K562 (cell line): ENCODE measurements around the gene METRN. TPM values are rescaled to one million over a fixed set of nuclear protein-coding genes. Genes with fewer than 3 reads are reported as not detected.
A peak's percentile ranks its signal among the peaks of the same experiment; 100 is the strongest.

Experiments used
- ATAC-seq: fragments of 200-7000 bp; cut with Tn5 transposase; 3 replicates; pipeline ENCODE4 v1.9.1; 2020; ENCODE audit warnings: moderate library complexity
- BruUV-seq: library from RNA; stranded (reverse); fragments of 400-500 nt; replicated peaks from 2 replicates; lab custom pipeline; 2021; lab: Mats Ljungman, UMichigan
- CTCF ChIA-PET: fragments of 300-600 bp; formaldehyde crosslinking; extraction: SDS; loops from one replicate; lab custom pipeline; 2021; ENCODE audit warnings: low intra/inter-chr PET ratio; lab: Yijun Ruan, JAX
- POLR2A ChIA-PET: fragments of 300-600, 350-650 bp; sonication (Branson Sonifier 250); formaldehyde crosslinking; extraction: SDS; loops from one replicate; lab custom pipeline; 2021; ENCODE audit warnings: antibody characterized with exemption, inconsistent platforms; lab: Yijun Ruan, JAX
- DNase-seq, 4 experiments: peaks; one replicate each; pipeline versions ENCODE4 v3.0.0 to v3.0.0-alpha.2; 2011 to 2018; ENCODE audit warnings: low spot score in 3 of 4, mixed read lengths in 3 of 4; ENCODE audit errors: extremely low read depth in 1 of 4
- FAIRE-seq: peaks from 2 replicates; lab custom pipeline; 2011; peaks lifted over from hg19 to GRCh38; lab: Jason Lieb, UNC
- H2AFZ ChIP-seq: 2 replicates; pipeline ENCODE4 v1.6.0; 2011; ENCODE audit warnings: low read depth, low read length, control low read depth, inconsistent platforms
- H3K27ac ChIP-seq: fragments of 200-600 bp; 3 replicates; pipeline ENCODE4 v1.8.0; 2011; ENCODE audit warnings: low read depth, mild to moderate bottlenecking, control low read depth, inconsistent platforms, low read length, moderate library complexity, mixed read lengths; ENCODE audit errors: extremely low read depth
- H3K27me3 ChIP-seq, 2 experiments: fragments of 300-600 bp in 1 of 2; 2 replicates in 1 of 2; 3 replicates in 1 of 2; pipeline versions ENCODE4 v1.6.0 to v1.8.0; 2011; ENCODE audit warnings: inconsistent platforms in 2 of 2, low read length in 2 of 2, mild to moderate bottlenecking in 1 of 2, mixed read lengths in 1 of 2, moderate library complexity in 1 of 2; ENCODE audit not compliant: control insufficient read depth in 2 of 2, insufficient read depth in 2 of 2
- H3K36me3 ChIP-seq: fragments of 300-600 bp; 3 replicates; pipeline ENCODE4 v1.8.0; 2011; ENCODE audit warnings: mild to moderate bottlenecking, low read length, inconsistent platforms; ENCODE audit not compliant: control insufficient read depth, insufficient read depth
- H3K4me1 ChIP-seq, 2 experiments: fragments of 200-600 bp in 1 of 2; replicated peaks in 1 of 2; 2 replicates in 1 of 2; 3 replicates in 1 of 2; pipeline versions ENCODE4 v1.5.1 to v1.8.0; 2011; ENCODE audit warnings: inconsistent platforms in 2 of 2, low read length in 2 of 2, mild to moderate bottlenecking in 1 of 2, mixed read lengths in 1 of 2, moderate library complexity in 1 of 2; ENCODE audit not compliant: control insufficient read depth in 2 of 2, insufficient read depth in 2 of 2
- H3K4me2 ChIP-seq: 2 replicates; pipeline ENCODE4 v1.6.1; 2011; ENCODE audit warnings: low read length, control low read depth, inconsistent platforms, mixed read lengths; ENCODE audit not compliant: insufficient read depth
- H3K4me3 ChIP-seq: fragments of 200-600 bp; sonication (generic), shearing (Covaris generic); 2 replicates; pipeline ENCODE4 v1.5.1; 2016; ENCODE audit warnings: control low read depth, inconsistent platforms
- H3K79me2 ChIP-seq: fragments of 200-600 bp; 3 replicates; pipeline ENCODE4 v1.8.0; 2011; ENCODE audit warnings: low read length, inconsistent platforms; ENCODE audit not compliant: control insufficient read depth, insufficient read depth
- H3K9ac ChIP-seq, 2 experiments: 2 replicates each; pipeline versions ENCODE4 v1.6.0 to v1.6.1; 2011; ENCODE audit warnings: low read depth in 2 of 2, low read length in 2 of 2, control low read depth in 1 of 2, inconsistent platforms in 1 of 2, mild to moderate bottlenecking in 1 of 2, mixed read lengths in 1 of 2; ENCODE audit not compliant: insufficient read depth in 1 of 2
- H3K9me1 ChIP-seq: one replicate; pipeline ENCODE4 v1.6.0; 2011; ENCODE audit warnings: inconsistent platforms, mild to moderate bottlenecking, low read length, moderate library complexity; ENCODE audit not compliant: control insufficient read depth, insufficient read depth
- H3K9me3 ChIP-seq: replicated peaks from 2 replicates; pipeline ENCODE4 v1.5.1; 2011; ENCODE audit warnings: low read depth, low read length, inconsistent platforms; ENCODE audit not compliant: control insufficient read depth, insufficient read depth
- H4K20me1 ChIP-seq: replicated peaks from 2 replicates; pipeline ENCODE4 v1.6.1; 2011; ENCODE audit warnings: low read length, inconsistent platforms, mixed read lengths; ENCODE audit not compliant: control insufficient read depth, insufficient read depth
- BCOR ChIP-seq: fragments of 450-650 bp; IDR thresholded peaks from 2 replicates; pipeline ENCODE4 v1.6.1; 2016
- HNRNPL ChIP-seq: fragments of 200-400 bp; formaldehyde crosslinking; IDR thresholded peaks from 2 replicates; pipeline ENCODE4 v1.6.1; 2017; ENCODE audit warnings: low read depth, mild to moderate bottlenecking, low read length
- KLF13 ChIP-seq: fragments of 450-650 bp; IDR thresholded peaks from 2 replicates; pipeline ENCODE4 v1.6.1; 2016; ENCODE audit warnings: missing genetic modification characterization, low read depth, mild to moderate bottlenecking, missing compliant biosample characterization, moderate library complexity, borderline replicate concordance
- SLC30A9 ChIP-seq: fragments of 250-450 bp; sonication (Bioruptor Pico); IDR thresholded peaks from 2 replicates; pipeline ENCODE4 v1.8.0; 2022; ENCODE audit warnings: mild to moderate bottlenecking, moderate library complexity
- TFAP4 ChIP-seq: sonication (generic); formaldehyde crosslinking; IDR thresholded peaks from 2 replicates; pipeline ENCODE4 v1.8.0; 2022; ENCODE audit warnings: missing genetic modification reagents, mild to moderate bottlenecking, moderate library complexity, borderline replicate concordance
- ZBTB33 ChIP-seq: sonication (generic); formaldehyde crosslinking; IDR thresholded peaks from 2 replicates; pipeline ENCODE4 v1.8.1; 2023; ENCODE audit warnings: mild to moderate bottlenecking, missing genetic modification reagents
- ZEB2 ChIP-seq: fragments of 450-650 bp; IDR thresholded peaks from 2 replicates; pipeline ENCODE4 v1.6.1; 2016
- ZNF175 ChIP-seq: fragments of 200-800 bp; sonication (Bioruptor generic); IDR thresholded peaks from 2 replicates; pipeline ENCODE4 v1.6.1; 2016; ENCODE audit warnings: low read depth, mild to moderate bottlenecking, missing genetic modification characterization, missing compliant biosample characterization
- WGBS: fragments of 100-300 bp; shearing (Covaris generic); methylation state at CpG from one replicate; pipeline ENCODE4 v1.1.6; 2016; ENCODE audit warnings: low coverage, mixed read lengths; ENCODE audit not compliant: insufficient coverage; ENCODE audit errors: missing lambda C conversion rate; 5-methylcytosine and 5-hydroxymethylcytosine counted together
- in situ Hi-C: fragments of 300-500 bp; cut with MboI; formaldehyde crosslinking; loops from 4 replicates; pipeline ENCODE4 v1.15.0; 2018; ENCODE audit warnings: inconsistent platforms, mixed read lengths
- intact Hi-C: fragments of 100-400 bp; cut with micrococcal nuclease; formaldehyde crosslinking; loops from 2 replicates; pipeline ENCODE4 v1.14.2; 2022
- polyA plus RNA-seq, 8 experiments: library from polyadenylated mRNA; depleted of rRNA in 4 of 8; stranded (reverse) in 5 of 8; unstranded in 3 of 8; fragments of >200 nt; fragmentation: Nextera tagmentation in 2 of 8; fragmentation: Illumina TruSeq in 1 of 8; extraction: Ambion mirVana in 2 of 8; extraction: Trizol in 1 of 8; gene quantifications; 2 replicates each; pipeline versions ENCODE4 v1.2.1 to v1.2.3, GENCODE V29; 2011 to 2014; ENCODE audit warnings: inconsistent platforms in 1 of 8, missing spikeins in 1 of 8
- total RNA-seq, 7 experiments: library from RNA; depleted of rRNA in 6 of 7; stranded (reverse); fragments of >200 nt in 6 of 7; fragmentation: Illumina TruSeq in 2 of 7; extraction: Trizol in 2 of 7; gene quantifications; 2 replicates each; pipeline versions ENCODE4 v1.2.1 to v1.2.3, GENCODE V29; 2011 to 2021; ENCODE audit warnings: low replicate concordance in 1 of 7
- TF ChIP-seq, protein P1 (sequence below): fragments of 200-800 bp; sonication (Bioruptor generic); IDR thresholded peaks from 2 replicates; pipeline ENCODE4 v1.6.1; 2016; ENCODE audit warnings: missing genetic modification characterization, missing compliant biosample characterization

Gene METRN
- total and polyA plus RNA-seq, 9 of the 15 experiments (the other 6 are each of a cell fraction or from before 2014, with no cell fraction given), result 0.20 to 89.8 (median 15.4) TPM

DNA sequence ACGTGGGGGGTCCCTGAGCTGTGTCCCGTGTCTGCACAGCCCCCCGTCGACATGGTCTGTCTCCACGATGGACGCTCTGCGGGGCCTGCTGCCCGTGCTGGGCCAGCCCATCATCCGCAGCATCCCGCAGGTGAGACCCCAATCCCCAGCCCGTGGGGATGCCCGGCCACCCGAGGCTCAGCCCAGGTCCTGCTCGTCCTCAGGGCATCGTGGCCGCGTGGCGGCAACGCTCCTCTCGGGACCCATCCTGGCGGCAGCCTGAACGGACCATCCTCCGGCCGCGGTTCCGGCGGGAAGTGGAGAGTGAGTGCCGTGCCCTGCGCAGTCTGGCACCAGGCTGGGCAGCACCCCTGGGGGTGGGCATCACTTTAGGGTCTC, 50.6 kb downstream of the METRN start:
- no peak overlapping the region for H3K9ac ChIP-seq
- 66% methylated on average over 23 of the region's 29 CpGs for WGBS
- H4K20me1 ChIP-seq, result 0 out of 2 replicates have a peak, but pooled peaks cover 3% of the 10 kb centered on the region
- intact Hi-C loops, result no loop called here
- no peaks in the 10 kb centered on the region for H3K9me3 ChIP-seq
- in situ Hi-C loops, result no loop called here
- no peak overlapping the region for H2AFZ ChIP-seq
- H3K79me2 ChIP-seq, result no peaks in the 10 kb centered on the region
- no peak overlapping the region for H3K4me2 ChIP-seq
- BruUV-seq, result no TSS peak
- DNase-seq (no peak), ATAC-seq (no peak), FAIRE-seq (no peak)
- peaks cover 0 to 6% of the 10 kb centered on the region in 2 experiments; a peak in 1 of 5 replicates for H3K27me3 ChIP-seq
- POLR2A ChIA-PET, result interaction anchor here (1.0 to 1.5 kb wide), 2 partner anchors 23 to 25 kb away, joined by 3 to 4 read pairs; partner anchors contain the start of gene CIAO3
- H3K4me1 ChIP-seq, result peaks cover 0 to 84% of the 10 kb centered on the region in 2 experiments; a peak in 2 of 5 replicates
- H3K36me3 ChIP-seq, result no peaks in the 10 kb centered on the region
- CTCF ChIA-PET, result no interaction called here
- no peak overlapping the region for H3K27ac ChIP-seq
- H3K4me3 ChIP-seq, result no peak overlapping the region
- no peaks in the 10 kb centered on the region for H3K9me1 ChIP-seq
- TF ChIP-seq BCOR, result no peak
- TF ChIP-seq ZNF175 (CRISPR knock-in tag), result no peak
- TF ChIP-seq, protein P1, sequence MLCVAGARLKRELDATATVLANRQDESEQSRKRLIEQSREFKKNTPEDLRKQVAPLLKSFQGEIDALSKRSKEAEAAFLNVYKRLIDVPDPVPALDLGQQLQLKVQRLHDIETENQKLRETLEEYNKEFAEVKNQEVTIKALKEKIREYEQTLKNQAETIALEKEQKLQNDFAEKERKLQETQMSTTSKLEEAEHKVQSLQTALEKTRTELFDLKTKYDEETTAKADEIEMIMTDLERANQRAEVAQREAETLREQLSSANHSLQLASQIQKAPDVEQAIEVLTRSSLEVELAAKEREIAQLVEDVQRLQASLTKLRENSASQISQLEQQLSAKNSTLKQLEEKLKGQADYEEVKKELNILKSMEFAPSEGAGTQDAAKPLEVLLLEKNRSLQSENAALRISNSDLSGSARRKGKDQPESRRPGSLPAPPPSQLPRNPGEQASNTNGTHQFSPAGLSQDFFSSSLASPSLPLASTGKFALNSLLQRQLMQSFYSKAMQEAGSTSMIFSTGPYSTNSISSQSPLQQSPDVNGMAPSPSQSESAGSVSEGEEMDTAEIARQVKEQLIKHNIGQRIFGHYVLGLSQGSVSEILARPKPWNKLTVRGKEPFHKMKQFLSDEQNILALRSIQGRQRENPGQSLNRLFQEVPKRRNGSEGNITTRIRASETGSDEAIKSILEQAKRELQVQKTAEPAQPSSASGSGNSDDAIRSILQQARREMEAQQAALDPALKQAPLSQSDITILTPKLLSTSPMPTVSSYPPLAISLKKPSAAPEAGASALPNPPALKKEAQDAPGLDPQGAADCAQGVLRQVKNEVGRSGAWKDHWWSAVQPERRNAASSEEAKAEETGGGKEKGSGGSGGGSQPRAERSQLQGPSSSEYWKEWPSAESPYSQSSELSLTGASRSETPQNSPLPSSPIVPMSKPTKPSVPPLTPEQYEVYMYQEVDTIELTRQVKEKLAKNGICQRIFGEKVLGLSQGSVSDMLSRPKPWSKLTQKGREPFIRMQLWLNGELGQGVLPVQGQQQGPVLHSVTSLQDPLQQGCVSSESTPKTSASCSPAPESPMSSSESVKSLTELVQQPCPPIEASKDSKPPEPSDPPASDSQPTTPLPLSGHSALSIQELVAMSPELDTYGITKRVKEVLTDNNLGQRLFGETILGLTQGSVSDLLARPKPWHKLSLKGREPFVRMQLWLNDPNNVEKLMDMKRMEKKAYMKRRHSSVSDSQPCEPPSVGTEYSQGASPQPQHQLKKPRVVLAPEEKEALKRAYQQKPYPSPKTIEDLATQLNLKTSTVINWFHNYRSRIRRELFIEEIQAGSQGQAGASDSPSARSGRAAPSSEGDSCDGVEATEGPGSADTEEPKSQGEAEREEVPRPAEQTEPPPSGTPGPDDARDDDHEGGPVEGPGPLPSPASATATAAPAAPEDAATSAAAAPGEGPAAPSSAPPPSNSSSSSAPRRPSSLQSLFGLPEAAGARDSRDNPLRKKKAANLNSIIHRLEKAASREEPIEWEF (CRISPR knock-in tag), result no peak
- no peak for TF ChIP-seq KLF13
- TF ChIP-seq ZEB2, result no peak
- TF ChIP-seq ZBTB33, result peak; percentile 44; the same call in 1 of the 2 replicates
- 0 out of 2 replicates have a peak, but pooled peaks have one; percentile 58 for TF ChIP-seq HNRNPL
- no peak for TF ChIP-seq SLC30A9 (CRISPR knock-in tag)
- TF ChIP-seq TFAP4, result 0 out of 2 replicates have a peak, but pooled peaks have one; percentile 3
